ENCODE measurements around the gene MYORG.
A peak's percentile ranks its signal among the peaks of the same experiment; 100 is the strongest.

MYORG gene

GRCh38 chr9:34376596-34377403 lies at the start of gene MYORG:
Gene MYORG, minus strand, starts transcription at chr9:34376898. Its CDS starts 3,955 bp downstream, at chr9:34372943.
- DNase-seq = peak; percentile 78

- no peak for DNase-seq
These were observed 43.2 kb upstream of the MYORG start for GRCh38 chr9:34419716-34420504.

GRCh38 chr9:34417734-34418133 lies 41.0 kb upstream of the MYORG start:
- DNase-seq = peak; percentile 48

- no peak for DNase-seq
These were observed 36.6 kb upstream of the MYORG start for GRCh38 chr9:34413231-34413852.

- DNase-seq = no peak
These were observed 35.6 kb upstream of the MYORG start for GRCh38 chr9:34412336-34412735.

GRCh38 chr9:34409154-34409553 lies 32.5 kb upstream of the MYORG start:
- no peak for DNase-seq

GRCh38 chr9:34408173-34408572 lies 31.5 kb upstream of the MYORG start:
- DNase-seq = no peak

GRCh38 chr9:34406219-34406618 lies 29.5 kb upstream of the MYORG start:
- DNase-seq = no peak

- DNase-seq = no peak
These were observed 29.0 kb upstream of the MYORG start for GRCh38 chr9:34405719-34406118.

GRCh38 chr9:34403554-34404380 lies 27.1 kb upstream of the MYORG start:
- DNase-seq = peak; percentile 28

GRCh38 chr9:34400686-34401602 lies 24.2 kb upstream of the MYORG start:
- DNase-seq = no peak

- no peak for DNase-seq
These were observed 23.6 kb upstream of the MYORG start for GRCh38 chr9:34400275-34400674.

GRCh38 chr9:34399729-34400128 lies 23.0 kb upstream of the MYORG start:
- DNase-seq = no peak

- no peak for DNase-seq
These were observed 22.2 kb upstream of the MYORG start for GRCh38 chr9:34398875-34399274.

GRCh38 chr9:34396276-34397214 lies 19.8 kb upstream of the MYORG start:
- DNase-seq = no peak

- no peak for DNase-seq
These were observed 15.8 kb upstream of the MYORG start for GRCh38 chr9:34392511-34392910.

GRCh38 chr9:34387239-34387638 lies 10.5 kb upstream of the MYORG start:
- no peak for DNase-seq

GRCh38 chr9:34386656-34387055 lies 10.0 kb upstream of the MYORG start:
- no peak for DNase-seq

- no peak for DNase-seq
These were observed 9.0 kb upstream of the MYORG start for GRCh38 chr9:34385561-34386230.

All from NCI-H2081 treated with DMSO at 0.1 percent for 48 hours (cell line).